Lower leg skin (tissue), 4 donors: Measurements from ENCODE around the gene FGF12. TPM values are rescaled to one million over a fixed set of nuclear protein-coding genes. Genes with fewer than 3 reads are reported as not detected.

Experiments
- DNase-seq, 2 donors: peaks; one replicate each; pipeline ENCODE4 v3.0.0-alpha.2; 2019; ENCODE audit warnings: low spot score in 2 of 2
- H3K4me3 ChIP-seq: fragments of 200-600 bp; sonication (generic); 2 replicates; pipeline ENCODE4 v1.5.1; 2017; ENCODE audit warnings: mild to moderate bottlenecking, low read depth; ENCODE audit not compliant: poor library complexity, severe bottlenecking
- CTCF ChIP-seq, 3 donors: fragments of 450-650 bp; IDR thresholded peaks; one replicate each; pipeline ENCODE4 v1.5.1; 2016; ENCODE audit warnings: antibody characterized with exemption in 3 of 3, mild to moderate bottlenecking in 3 of 3, moderate library complexity in 2 of 3
- POLR2A ChIP-seq, 2 donors: fragments of 450-650 bp; IDR thresholded peaks; one replicate each; pipeline ENCODE4 v1.6.1; 2016 to 2017; ENCODE audit warnings: antibody characterized with exemption in 2 of 2, mild to moderate bottlenecking in 1 of 2, moderate library complexity in 1 of 2
- WGBS, 2 donors: methylation state at CpG; one replicate each; pipeline ENCODE4 v1.1.5; 2018; 5-methylcytosine and 5-hydroxymethylcytosine counted together
- intact Hi-C: fragments of 100-400 bp; cut with DNase I; formaldehyde crosslinking; loops from one replicate; pipeline ENCODE4 v1.15.0; 2023; ENCODE audit warnings: low total_unique reads
- total RNA-seq, 4 donors: library from RNA; depleted of rRNA; stranded (reverse); fragments of >200 nt; gene quantifications; one replicate each; pipeline ENCODE4 v1.1.0, GENCODE V29; 2016

Gene FGF12
- total RNA-seq, 4 donors from 2014 or later, result 0.05 to 0.45 (median 0.19) TPM; not detected in 1

GRCh38 chr3:192433704-192434103 is 293.6 kb downstream of the FGF12 start:
- intact Hi-C loops, result loop anchor here (5.0 kb wide), 1 partner anchor 1411 kb away; no protein-coding TSS in a partner anchor
- H3K4me3 ChIP-seq, result no peak overlapping the region
- no peak for DNase-seq
- TF ChIP-seq CTCF (IDR thresholded peaks at IDR 0.05) (no peak), POLR2A (IDR thresholded peaks at IDR 0.05) (no peak)
- WGBS, 2 donors, result 60 to 73% methylated on average over 5 of the region's 5 CpGs

- no peak overlapping the region for H3K4me3 ChIP-seq
- no peak for DNase-seq
- intact Hi-C loops, result no loop called here
- TF ChIP-seq CTCF (IDR thresholded peaks at IDR 0.05) (no peak), POLR2A (IDR thresholded peaks at IDR 0.05) (no peak)
- WGBS, 2 donors, result 69 to 73% methylated on average over 2 of the region's 2 CpGs
Measured at GRCh38 chr3:192422997-192423342, 304.4 kb downstream of the FGF12 start.

- H3K4me3 ChIP-seq, result no peak overlapping the region
- 65 to 73% methylated on average over 2 of the region's 2 CpGs for WGBS, 2 donors
- no peak for DNase-seq
- intact Hi-C loops, result no loop called here
- no peak for TF ChIP-seq CTCF (IDR thresholded peaks at IDR 0.05)
- no peak for TF ChIP-seq POLR2A (IDR thresholded peaks at IDR 0.05)
Measured at GRCh38 chr3:192422321-192422996, 304.9 kb downstream of the FGF12 start.

GRCh38 chr3:192419312-192419711 is 308.0 kb downstream of the FGF12 start:
- H3K4me3 ChIP-seq, result no peak overlapping the region
- DNase-seq, result no peak
- WGBS, 2 donors, result 84 to 87% methylated on average over 1 of the region's 1 CpG
- intact Hi-C loops, result no loop called here
- TF ChIP-seq CTCF (IDR thresholded peaks at IDR 0.05) (no peak), POLR2A (IDR thresholded peaks at IDR 0.05) (no peak)

- H3K4me3 ChIP-seq, result no peak overlapping the region
- TF ChIP-seq POLR2A (IDR thresholded peaks at IDR 0.05) (no peak), CTCF (IDR thresholded peaks at IDR 0.05) (no peak)
- intact Hi-C loops, result no loop called here
- DNase-seq, result no peak
Measured at GRCh38 chr3:192417559-192418055, 309.7 kb downstream of the FGF12 start.

- 64 to 72% methylated on average over 2 of the region's 2 CpGs for WGBS, 2 donors
- DNase-seq, result no peak
- H3K4me3 ChIP-seq, result no peak overlapping the region
- intact Hi-C loops, result no loop called here
- no peak for TF ChIP-seq POLR2A (IDR thresholded peaks at IDR 0.05)
- no peak for TF ChIP-seq CTCF (IDR thresholded peaks at IDR 0.05)
Measured at GRCh38 chr3:192417017-192417416, 310.3 kb downstream of the FGF12 start.
